ENCODE data around the gene ALDH3A1.

GRCh38 chr17:19760746-19761145, 12.6 kb upstream of the ALDH3A1 start:
- no peak for TF ChIP-seq CTCF (IDR thresholded peaks at IDR 0.05)
- no peak for TF ChIP-seq POLR2A (IDR thresholded peaks at IDR 0.05)
